ENCODE data around the gene SV2C. TPM values are rescaled to one million over a fixed set of nuclear protein-coding genes. Genes with fewer than 3 reads are reported as not detected.

SV2C gene
- total RNA-seq, 1 donor from 2014 or later: 3.4 TPM

DNA sequence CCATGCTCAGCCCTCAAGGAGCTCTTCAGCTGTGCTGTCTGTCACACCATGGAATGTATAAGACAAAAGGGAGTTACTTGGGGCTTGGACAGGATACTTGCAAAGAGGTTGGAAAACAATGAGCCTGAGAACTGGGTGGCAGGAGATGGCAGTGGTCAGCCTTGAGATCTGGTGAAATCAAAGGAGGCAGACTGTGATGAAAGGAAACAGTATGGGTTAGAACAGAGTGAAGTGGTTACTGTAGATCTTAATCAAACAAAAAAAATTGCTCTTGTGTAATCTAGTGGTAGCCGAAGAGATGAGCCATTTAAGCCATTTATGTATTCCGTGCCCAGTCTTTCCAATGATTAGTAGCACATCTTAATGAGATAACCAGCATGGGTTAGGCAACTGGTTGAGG, 142.2 kb downstream of the SV2C start:
- Histone ChIP-seq H3K27ac (no peak overlapping the region), H3K4me3 (no peak overlapping the region), H3K4me1 (no peaks in the 10 kb centered on the region), H3K36me3 (no peaks in the 10 kb centered on the region), H3K9me3 (no peaks in the 10 kb centered on the region), H3K27me3 (no peaks in the 10 kb centered on the region)
- intact Hi-C loops (cut with DNase I): no loop called here
- DNase-seq (ENCODE audit: extremely low spot score in 2 of 2): peak in 1 of 2 donors; percentile 58
- TF ChIP-seq POLR2AphosphoS5 (IDR thresholded peaks at IDR 0.05; ENCODE audit: insufficient read depth in 1 of 2, low read depth in 1 of 2): no peak
- no peak for TF ChIP-seq POLR2A (IDR thresholded peaks at IDR 0.05)
- no peak for TF ChIP-seq CTCF (IDR thresholded peaks at IDR 0.05)

- no peak overlapping the region for H3K27ac ChIP-seq
- H3K9me3 ChIP-seq: no peaks in the 10 kb centered on the region
- no peaks in the 10 kb centered on the region for H3K36me3 ChIP-seq
- intact Hi-C loops (cut with DNase I): no loop called here
- DNase-seq (ENCODE audit: extremely low spot score in 2 of 2): no peak
- TF ChIP-seq POLR2AphosphoS5 (IDR thresholded peaks at IDR 0.05; ENCODE audit: insufficient read depth in 1 of 2, low read depth in 1 of 2): no peak
- TF ChIP-seq POLR2A (IDR thresholded peaks at IDR 0.05): no peak
- H3K27me3 ChIP-seq: no peaks in the 10 kb centered on the region
- H3K4me3 ChIP-seq: no peak overlapping the region
- no peaks in the 10 kb centered on the region for H3K4me1 ChIP-seq
Measured at GRCh38 chr5:76229900-76230299, 146.7 kb downstream of the SV2C start.

DNA sequence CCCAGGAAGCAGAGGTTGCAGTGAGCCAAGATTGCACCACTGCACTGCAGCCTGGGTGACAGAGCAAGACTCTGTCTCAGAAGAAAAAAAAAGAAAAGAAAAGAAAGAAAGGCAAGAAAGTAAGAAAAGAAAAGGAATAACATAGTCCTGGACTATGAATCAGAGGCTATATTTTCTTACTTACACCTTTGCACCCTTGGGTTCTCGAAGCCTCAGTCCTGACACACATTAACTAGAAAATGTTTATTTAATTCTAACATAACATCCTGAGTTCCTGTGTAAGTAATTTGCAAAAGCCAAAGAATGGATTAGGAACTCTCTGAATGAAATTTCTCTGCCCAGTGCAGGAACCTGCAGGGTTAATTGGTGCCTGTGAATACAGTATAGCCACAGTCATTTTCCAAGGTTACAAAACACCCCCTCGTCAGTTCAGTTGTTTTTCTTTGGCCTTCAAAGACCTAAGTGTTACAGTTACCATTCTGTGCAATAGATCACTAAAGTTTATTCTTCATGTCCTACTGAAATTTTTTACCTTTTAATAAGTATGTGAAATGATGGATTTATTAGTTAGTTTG, 147.6 kb downstream of the SV2C start:
- H3K4me1 ChIP-seq: no peaks in the 10 kb centered on the region

GRCh38 chr5:76234665-76235064, 151.5 kb downstream of the SV2C start:
- DNase-seq (ENCODE audit: extremely low spot score in 2 of 2): no peak
- intact Hi-C loops (cut with DNase I): no loop called here
- Histone ChIP-seq H3K27me3 (no peaks in the 10 kb centered on the region), H3K4me1 (no peaks in the 10 kb centered on the region), H3K27ac (no peak overlapping the region), H3K4me3 (no peak overlapping the region), H3K36me3 (no peaks in the 10 kb centered on the region), H3K9me3 (no peaks in the 10 kb centered on the region)
- no peak for TF ChIP-seq POLR2A (IDR thresholded peaks at IDR 0.05)
- TF ChIP-seq POLR2AphosphoS5 (IDR thresholded peaks at IDR 0.05; ENCODE audit: insufficient read depth in 1 of 2, low read depth in 1 of 2): no peak
- TF ChIP-seq CTCF (IDR thresholded peaks at IDR 0.05): no peak

More for the DNA sequence above, 147.6 kb downstream of the SV2C start:
- Histone ChIP-seq H3K4me3 (no peak overlapping the region), H3K36me3 (no peaks in the 10 kb centered on the region), H3K9me3 (no peaks in the 10 kb centered on the region), H3K27me3 (no peaks in the 10 kb centered on the region), H3K27ac (no peak overlapping the region)
- DNase-seq (ENCODE audit: extremely low spot score in 2 of 2): no peak
- intact Hi-C loops (cut with DNase I): no loop called here
- TF ChIP-seq POLR2AphosphoS5 (IDR thresholded peaks at IDR 0.05; ENCODE audit: insufficient read depth in 1 of 2, low read depth in 1 of 2): no peak
- TF ChIP-seq CTCF (IDR thresholded peaks at IDR 0.05): no peak
- no peak for TF ChIP-seq POLR2A (IDR thresholded peaks at IDR 0.05)

GRCh38 chr5:76236684-76237083, 153.5 kb downstream of the SV2C start:
- Histone ChIP-seq H3K9me3 (no peaks in the 10 kb centered on the region), H3K27me3 (no peaks in the 10 kb centered on the region), H3K4me3 (no peak overlapping the region), H3K36me3 (no peaks in the 10 kb centered on the region), H3K27ac (no peak overlapping the region), H3K4me1 (no peaks in the 10 kb centered on the region)
- DNase-seq (ENCODE audit: extremely low spot score in 2 of 2): no peak
- intact Hi-C loops (cut with DNase I): no loop called here
- TF ChIP-seq CTCF (IDR thresholded peaks at IDR 0.05): no peak
- TF ChIP-seq POLR2A (IDR thresholded peaks at IDR 0.05): no peak
- no peak for TF ChIP-seq POLR2AphosphoS5 (IDR thresholded peaks at IDR 0.05; ENCODE audit: insufficient read depth in 1 of 2, low read depth in 1 of 2)

All from vagina (tissue), 2 donors.